GM23338 (cell line): ENCODE data around the gene SOX1. TPM values are rescaled to one million over a fixed set of nuclear protein-coding genes. Genes with fewer than 3 reads are reported as not detected.

Source experiments
- ATAC-seq: fragments of 200-7000 bp; cut with Tn5 transposase; 3 replicates; pipeline ENCODE4 v1.9.1; 2020
- DNase-seq: peaks from one replicate; pipeline ENCODE4 v3.0.0-alpha.2; 2015; ENCODE audit warnings: low spot score
- H2AFZ ChIP-seq: fragments of 200-600 bp; sonication (generic); 2 replicates; pipeline ENCODE4 v1.8.0; 2016; ENCODE audit warnings: antibody characterized with exemption, mild to moderate bottlenecking, moderate library complexity
- H3F3A ChIP-seq: fragments of 200-600 bp; sonication (generic); replicated peaks from 2 replicates; pipeline ENCODE4 v1.8.0; 2017; ENCODE audit warnings: antibody characterized with exemption, mixed run types, low read depth
- H3K27ac ChIP-seq: fragments of 200-600 bp; sonication (generic); 2 replicates; pipeline ENCODE4 v1.6.1; 2016; ENCODE audit warnings: low read depth
- H3K27me3 ChIP-seq: fragments of 200-600 bp; sonication (generic); 2 replicates; pipeline ENCODE4 v1.8.0; 2016; ENCODE audit warnings: mild to moderate bottlenecking, mixed run types, moderate library complexity; ENCODE audit not compliant: insufficient read depth
- H3K36me3 ChIP-seq: fragments of 200-600 bp; sonication (generic); 2 replicates; pipeline ENCODE4 v1.8.0; 2016; ENCODE audit warnings: mild to moderate bottlenecking; ENCODE audit not compliant: insufficient read depth
- H3K4me1 ChIP-seq: fragments of 200-600 bp; sonication (generic); 2 replicates; pipeline ENCODE4 v1.8.0; 2016; ENCODE audit warnings: mild to moderate bottlenecking, moderate library complexity; ENCODE audit not compliant: insufficient read depth
- H3K4me2 ChIP-seq: fragments of 200-600 bp; sonication (generic); 2 replicates; pipeline ENCODE4 v1.7.1; 2017; ENCODE audit warnings: mixed run types
- H3K4me3 ChIP-seq: fragments of 200-600 bp; sonication (generic); 2 replicates; pipeline ENCODE4 v1.6.1; 2016; ENCODE audit warnings: mixed run types
- H3K79me2 ChIP-seq: fragments of 200-600 bp; sonication (generic); replicated peaks from 2 replicates; pipeline ENCODE4 v1.8.0; 2017; ENCODE audit warnings: mild to moderate bottlenecking; ENCODE audit not compliant: insufficient read depth
- H3K9me2 ChIP-seq: fragments of 200-600 bp; sonication (generic); 2 replicates; pipeline ENCODE4 v1.8.0; 2017; ENCODE audit not compliant: insufficient read depth
- H4K20me1 ChIP-seq: fragments of 200-600 bp; sonication (generic); replicated peaks from 2 replicates; pipeline ENCODE4 v1.8.0; 2017; ENCODE audit warnings: mild to moderate bottlenecking; ENCODE audit not compliant: insufficient read depth
- H3K27ac Mint-ChIP-seq: 2 replicates; pipeline ENCODE4 v1.8.0; 2020; ENCODE audit warnings: inconsistent platforms, mild to moderate bottlenecking, moderate library complexity, mixed read lengths
- H3K27me3 Mint-ChIP-seq: 3 replicates; pipeline ENCODE4 v1.8.0; 2022; ENCODE audit warnings: low read depth, mild to moderate bottlenecking, moderate library complexity, mixed read lengths, inconsistent platforms; ENCODE audit not compliant: insufficient read depth, poor library complexity
- H3K36me3 Mint-ChIP-seq: 3 replicates; pipeline ENCODE4 v1.8.0; 2021; ENCODE audit warnings: low read depth, mild to moderate bottlenecking, inconsistent platforms, moderate library complexity, mixed read lengths
- H3K4me1 Mint-ChIP-seq: 3 replicates; pipeline ENCODE4 v1.8.0; 2020; ENCODE audit warnings: mild to moderate bottlenecking, inconsistent platforms, mixed read lengths
- H3K4me3 Mint-ChIP-seq: 3 replicates; pipeline ENCODE4 v1.8.0; 2021; ENCODE audit warnings: moderate library complexity, mild to moderate bottlenecking, inconsistent platforms, mixed read lengths
- H3K9me3 Mint-ChIP-seq: 3 replicates; pipeline ENCODE4 v1.8.0; 2020; ENCODE audit warnings: moderate library complexity, mild to moderate bottlenecking, inconsistent platforms, mixed read lengths
- CREB1 ChIP-seq: fragments of 250-450 bp; sonication (Bioruptor Pico); IDR thresholded peaks from 2 replicates; pipeline ENCODE4 v1.5.0; 2020; ENCODE audit warnings: low read depth, mild to moderate bottlenecking, moderate library complexity
- ETS1 ChIP-seq: IDR thresholded peaks from 2 replicates; pipeline ENCODE4 v1.6.1; 2016; ENCODE audit warnings: antibody characterized with exemption
- EZH2 ChIP-seq: fragments of 200-600 bp; sonication (generic); IDR thresholded peaks from one replicate; pipeline ENCODE4 v1.8.0; 2017; ENCODE audit warnings: antibody characterized with exemption, mild to moderate bottlenecking, low read depth; ENCODE audit not compliant: unreplicated experiment
- EZH2phosphoT487 ChIP-seq: fragments of 200-600 bp; sonication (generic); IDR thresholded peaks from one replicate; pipeline ENCODE4 v1.8.1; 2018; ENCODE audit warnings: antibody characterized with exemption; ENCODE audit not compliant: unreplicated experiment
- JUNB ChIP-seq: IDR thresholded peaks from one replicate; pipeline ENCODE4 v1.6.1; 2016; ENCODE audit warnings: antibody characterized with exemption; ENCODE audit not compliant: unreplicated experiment
- NANOG ChIP-seq: IDR thresholded peaks from 2 replicates; pipeline ENCODE4 v1.6.1; 2016; ENCODE audit warnings: antibody characterized with exemption, borderline replicate concordance
- POLR2AphosphoS5 ChIP-seq: IDR thresholded peaks from 2 replicates; pipeline ENCODE4 v1.6.1; 2016; ENCODE audit warnings: antibody characterized with exemption, low read depth
- STAT1 ChIP-seq: IDR thresholded peaks from one replicate; pipeline ENCODE4 v1.6.1; 2016; ENCODE audit warnings: antibody characterized with exemption; ENCODE audit not compliant: unreplicated experiment
- ZNF114 ChIP-seq: fragments of 250-450 bp; sonication (Bioruptor Pico); IDR thresholded peaks from 2 replicates; pipeline ENCODE4 v1.5.0; 2020; ENCODE audit warnings: mild to moderate bottlenecking, moderate library complexity
- ZNF331 ChIP-seq: fragments of 250-450 bp; sonication (Bioruptor Pico); IDR thresholded peaks from 2 replicates; pipeline ENCODE4 v1.5.0; 2020; ENCODE audit warnings: low read depth, mild to moderate bottlenecking, moderate library complexity
- polyA plus RNA-seq: library from polyadenylated mRNA; unstranded; fragments of >200 nt; fragmentation: Nextera tagmentation; extraction: Ambion mirVana; gene quantifications from 2 replicates; pipeline ENCODE4 v1.2.1, GENCODE V29; 2016
- total RNA-seq: library from RNA; depleted of rRNA; stranded (reverse); fragments of >200 nt; shearing (Covaris generic); gene quantifications from 2 replicates; pipeline ENCODE4 v1.2.3, GENCODE V29; 2014
- TF ChIP-seq, protein P1 (sequence below): IDR thresholded peaks from one replicate; pipeline ENCODE4 v1.6.1; 2018; ENCODE audit warnings: antibody characterized with exemption; ENCODE audit not compliant: unreplicated experiment
- TF ChIP-seq, protein P2 (sequence below): fragments of 250-450 bp; sonication (Bioruptor Pico); IDR thresholded peaks from 2 replicates; pipeline ENCODE4 v1.5.0; 2020; ENCODE audit warnings: mild to moderate bottlenecking, moderate library complexity
- TF ChIP-seq, protein P3 (sequence below), 2 experiments: fragments of 200-600 bp in 1 of 2; sonication (generic) in 1 of 2; conservative IDR thresholded peaks; 2 replicates each; pipeline versions ENCODE4 v1.5.1 to v1.6.1; 2016 to 2017; ENCODE audit warnings: antibody characterized with exemption in 2 of 2, low read depth in 2 of 2, mild to moderate bottlenecking in 2 of 2, moderate library complexity in 1 of 2

SOX1 gene
- total and polyA plus RNA-seq, 2 experiments from 2014 or later, result 0.10 to 0.17 TPM

GRCh38 chr13:112116187-112116950 is 49.4 kb downstream of the SOX1 start:
- H2AFZ ChIP-seq, result no peak overlapping the region
- TF ChIP-seq, protein P1, sequence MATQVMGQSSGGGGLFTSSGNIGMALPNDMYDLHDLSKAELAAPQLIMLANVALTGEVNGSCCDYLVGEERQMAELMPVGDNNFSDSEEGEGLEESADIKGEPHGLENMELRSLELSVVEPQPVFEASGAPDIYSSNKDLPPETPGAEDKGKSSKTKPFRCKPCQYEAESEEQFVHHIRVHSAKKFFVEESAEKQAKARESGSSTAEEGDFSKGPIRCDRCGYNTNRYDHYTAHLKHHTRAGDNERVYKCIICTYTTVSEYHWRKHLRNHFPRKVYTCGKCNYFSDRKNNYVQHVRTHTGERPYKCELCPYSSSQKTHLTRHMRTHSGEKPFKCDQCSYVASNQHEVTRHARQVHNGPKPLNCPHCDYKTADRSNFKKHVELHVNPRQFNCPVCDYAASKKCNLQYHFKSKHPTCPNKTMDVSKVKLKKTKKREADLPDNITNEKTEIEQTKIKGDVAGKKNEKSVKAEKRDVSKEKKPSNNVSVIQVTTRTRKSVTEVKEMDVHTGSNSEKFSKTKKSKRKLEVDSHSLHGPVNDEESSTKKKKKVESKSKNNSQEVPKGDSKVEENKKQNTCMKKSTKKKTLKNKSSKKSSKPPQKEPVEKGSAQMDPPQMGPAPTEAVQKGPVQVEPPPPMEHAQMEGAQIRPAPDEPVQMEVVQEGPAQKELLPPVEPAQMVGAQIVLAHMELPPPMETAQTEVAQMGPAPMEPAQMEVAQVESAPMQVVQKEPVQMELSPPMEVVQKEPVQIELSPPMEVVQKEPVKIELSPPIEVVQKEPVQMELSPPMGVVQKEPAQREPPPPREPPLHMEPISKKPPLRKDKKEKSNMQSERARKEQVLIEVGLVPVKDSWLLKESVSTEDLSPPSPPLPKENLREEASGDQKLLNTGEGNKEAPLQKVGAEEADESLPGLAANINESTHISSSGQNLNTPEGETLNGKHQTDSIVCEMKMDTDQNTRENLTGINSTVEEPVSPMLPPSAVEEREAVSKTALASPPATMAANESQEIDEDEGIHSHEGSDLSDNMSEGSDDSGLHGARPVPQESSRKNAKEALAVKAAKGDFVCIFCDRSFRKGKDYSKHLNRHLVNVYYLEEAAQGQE, result no peak
- TF ChIP-seq, protein P2, sequence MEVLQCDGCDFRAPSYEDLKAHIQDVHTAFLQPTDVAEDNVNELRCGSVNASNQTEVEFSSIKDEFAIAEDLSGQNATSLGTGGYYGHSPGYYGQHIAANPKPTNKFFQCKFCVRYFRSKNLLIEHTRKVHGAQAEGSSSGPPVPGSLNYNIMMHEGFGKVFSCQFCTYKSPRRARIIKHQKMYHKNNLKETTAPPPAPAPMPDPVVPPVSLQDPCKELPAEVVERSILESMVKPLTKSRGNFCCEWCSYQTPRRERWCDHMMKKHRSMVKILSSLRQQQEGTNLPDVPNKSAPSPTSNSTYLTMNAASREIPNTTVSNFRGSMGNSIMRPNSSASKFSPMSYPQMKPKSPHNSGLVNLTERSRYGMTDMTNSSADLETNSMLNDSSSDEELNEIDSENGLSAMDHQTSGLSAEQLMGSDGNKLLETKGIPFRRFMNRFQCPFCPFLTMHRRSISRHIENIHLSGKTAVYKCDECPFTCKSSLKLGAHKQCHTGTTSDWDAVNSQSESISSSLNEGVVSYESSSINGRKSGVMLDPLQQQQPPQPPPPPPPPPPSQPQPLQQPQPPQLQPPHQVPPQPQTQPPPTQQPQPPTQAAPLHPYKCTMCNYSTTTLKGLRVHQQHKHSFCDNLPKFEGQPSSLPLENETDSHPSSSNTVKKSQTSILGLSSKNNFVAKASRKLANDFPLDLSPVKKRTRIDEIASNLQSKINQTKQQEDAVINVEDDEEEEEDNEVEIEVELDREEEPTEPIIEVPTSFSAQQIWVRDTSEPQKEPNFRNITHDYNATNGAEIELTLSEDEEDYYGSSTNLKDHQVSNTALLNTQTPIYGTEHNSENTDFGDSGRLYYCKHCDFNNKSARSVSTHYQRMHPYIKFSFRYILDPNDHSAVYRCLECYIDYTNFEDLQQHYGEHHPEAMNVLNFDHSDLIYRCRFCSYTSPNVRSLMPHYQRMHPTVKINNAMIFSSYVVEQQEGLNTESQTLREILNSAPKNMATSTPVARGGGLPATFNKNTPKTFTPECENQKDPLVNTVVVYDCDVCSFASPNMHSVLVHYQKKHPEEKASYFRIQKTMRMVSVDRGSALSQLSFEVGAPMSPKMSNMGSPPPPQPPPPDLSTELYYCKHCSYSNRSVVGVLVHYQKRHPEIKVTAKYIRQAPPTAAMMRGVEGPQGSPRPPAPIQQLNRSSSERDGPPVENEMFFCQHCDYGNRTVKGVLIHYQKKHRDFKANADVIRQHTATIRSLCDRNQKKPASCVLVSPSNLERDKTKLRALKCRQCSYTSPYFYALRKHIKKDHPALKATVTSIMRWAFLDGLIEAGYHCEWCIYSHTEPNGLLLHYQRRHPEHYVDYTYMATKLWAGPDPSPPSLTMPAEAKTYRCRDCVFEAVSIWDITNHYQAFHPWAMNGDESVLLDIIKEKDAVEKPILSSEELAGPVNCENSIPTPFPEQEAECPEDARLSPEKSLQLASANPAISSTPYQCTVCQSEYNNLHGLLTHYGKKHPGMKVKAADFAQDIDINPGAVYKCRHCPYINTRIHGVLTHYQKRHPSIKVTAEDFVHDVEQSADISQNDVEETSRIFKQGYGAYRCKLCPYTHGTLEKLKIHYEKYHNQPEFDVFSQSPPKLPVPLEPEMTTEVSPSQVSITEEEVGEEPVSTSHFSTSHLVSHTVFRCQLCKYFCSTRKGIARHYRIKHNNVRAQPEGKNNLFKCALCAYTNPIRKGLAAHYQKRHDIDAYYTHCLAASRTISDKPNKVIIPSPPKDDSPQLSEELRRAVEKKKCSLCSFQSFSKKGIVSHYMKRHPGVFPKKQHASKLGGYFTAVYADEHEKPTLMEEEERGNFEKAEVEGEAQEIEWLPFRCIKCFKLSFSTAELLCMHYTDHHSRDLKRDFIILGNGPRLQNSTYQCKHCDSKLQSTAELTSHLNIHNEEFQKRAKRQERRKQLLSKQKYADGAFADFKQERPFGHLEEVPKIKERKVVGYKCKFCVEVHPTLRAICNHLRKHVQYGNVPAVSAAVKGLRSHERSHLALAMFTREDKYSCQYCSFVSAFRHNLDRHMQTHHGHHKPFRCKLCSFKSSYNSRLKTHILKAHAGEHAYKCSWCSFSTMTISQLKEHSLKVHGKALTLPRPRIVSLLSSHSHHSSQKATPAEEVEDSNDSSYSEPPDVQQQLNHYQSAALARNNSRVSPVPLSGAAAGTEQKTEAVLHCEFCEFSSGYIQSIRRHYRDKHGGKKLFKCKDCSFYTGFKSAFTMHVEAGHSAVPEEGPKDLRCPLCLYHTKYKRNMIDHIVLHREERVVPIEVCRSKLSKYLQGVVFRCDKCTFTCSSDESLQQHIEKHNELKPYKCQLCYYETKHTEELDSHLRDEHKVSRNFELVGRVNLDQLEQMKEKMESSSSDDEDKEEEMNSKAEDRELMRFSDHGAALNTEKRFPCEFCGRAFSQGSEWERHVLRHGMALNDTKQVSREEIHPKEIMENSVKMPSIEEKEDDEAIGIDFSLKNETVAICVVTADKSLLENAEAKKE (CRISPR knock-in tag), result no peak
- TF ChIP-seq POLR2AphosphoS5 (no peak), STAT1 (no peak), NANOG (no peak), EZH2 (no peak), CREB1 (no peak), ZNF331 (CRISPR knock-in tag) (no peak), ZNF114 (CRISPR knock-in tag) (no peak), EZH2phosphoT487 (no peak), JUNB (no peak), ETS1 (no peak)
- TF ChIP-seq, protein P3, sequence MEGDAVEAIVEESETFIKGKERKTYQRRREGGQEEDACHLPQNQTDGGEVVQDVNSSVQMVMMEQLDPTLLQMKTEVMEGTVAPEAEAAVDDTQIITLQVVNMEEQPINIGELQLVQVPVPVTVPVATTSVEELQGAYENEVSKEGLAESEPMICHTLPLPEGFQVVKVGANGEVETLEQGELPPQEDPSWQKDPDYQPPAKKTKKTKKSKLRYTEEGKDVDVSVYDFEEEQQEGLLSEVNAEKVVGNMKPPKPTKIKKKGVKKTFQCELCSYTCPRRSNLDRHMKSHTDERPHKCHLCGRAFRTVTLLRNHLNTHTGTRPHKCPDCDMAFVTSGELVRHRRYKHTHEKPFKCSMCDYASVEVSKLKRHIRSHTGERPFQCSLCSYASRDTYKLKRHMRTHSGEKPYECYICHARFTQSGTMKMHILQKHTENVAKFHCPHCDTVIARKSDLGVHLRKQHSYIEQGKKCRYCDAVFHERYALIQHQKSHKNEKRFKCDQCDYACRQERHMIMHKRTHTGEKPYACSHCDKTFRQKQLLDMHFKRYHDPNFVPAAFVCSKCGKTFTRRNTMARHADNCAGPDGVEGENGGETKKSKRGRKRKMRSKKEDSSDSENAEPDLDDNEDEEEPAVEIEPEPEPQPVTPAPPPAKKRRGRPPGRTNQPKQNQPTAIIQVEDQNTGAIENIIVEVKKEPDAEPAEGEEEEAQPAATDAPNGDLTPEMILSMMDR (conservative IDR thresholded peaks at IDR 0.05; ENCODE audit: low read depth in 2 of 2), result no peak
- H3K36me3 ChIP-seq, result no peaks in the 10 kb centered on the region
- no peak overlapping the region for H3K27ac ChIP-seq
- DNase-seq (no peak), ATAC-seq (no peak)
- Mint-ChIP-seq H3K27ac (no peak overlapping the region), H3K4me1 (no peaks in the 10 kb centered on the region; the same call in 2 of the 3 replicates), H3K27me3 (peaks cover 23% of the 10 kb centered on the region), H3K4me3 (no peak overlapping the region), H3K36me3 (no peaks in the 10 kb centered on the region), H3K9me3 (no peaks in the 10 kb centered on the region; the same call in 2 of the 3 replicates)
- no peaks in the 10 kb centered on the region for H3K4me1 ChIP-seq
- no peaks in the 10 kb centered on the region for H3K27me3 ChIP-seq
- H3K9me2 ChIP-seq, result no peaks in the 10 kb centered on the region
- no peak overlapping the region for H3K4me3 ChIP-seq
- no peaks in the 10 kb centered on the region for H3K79me2 ChIP-seq
- no peaks in the 10 kb centered on the region for H3F3A ChIP-seq
- H3K4me2 ChIP-seq, result no peak overlapping the region
- no peaks in the 10 kb centered on the region for H4K20me1 ChIP-seq
